Endothelial cell (in vitro differentiated cells): ENCODE results near the gene SP3. TPM values are rescaled to one million over a fixed set of nuclear protein-coding genes. Genes with fewer than 3 reads are reported as not detected.

Source experiments
- DNase-seq: peaks from one replicate; pipeline ENCODE4 v3.0.0; 2021; ENCODE audit warnings: low spot score
- H3K27ac Mint-ChIP-seq: one replicate; pipeline ENCODE4 v1.8.0; 2021; ENCODE audit warnings: mixed read lengths, inconsistent platforms; ENCODE audit not compliant: unreplicated experiment
- H3K27me3 Mint-ChIP-seq: one replicate; pipeline ENCODE4 v1.8.0; 2021; ENCODE audit warnings: mild to moderate bottlenecking, moderate library complexity, mixed read lengths, inconsistent platforms; ENCODE audit not compliant: unreplicated experiment
- H3K36me3 Mint-ChIP-seq: one replicate; pipeline ENCODE4 v1.8.0; 2021; ENCODE audit warnings: mild to moderate bottlenecking, low read depth, mixed read lengths, inconsistent platforms; ENCODE audit not compliant: unreplicated experiment
- H3K4me1 Mint-ChIP-seq: one replicate; pipeline ENCODE4 v1.8.0; 2021; ENCODE audit warnings: mild to moderate bottlenecking, mixed read lengths, inconsistent platforms; ENCODE audit not compliant: unreplicated experiment
- H3K4me3 Mint-ChIP-seq: one replicate; pipeline ENCODE4 v1.8.0; 2021; ENCODE audit warnings: mild to moderate bottlenecking, mixed read lengths, inconsistent platforms; ENCODE audit not compliant: unreplicated experiment
- H3K9me3 Mint-ChIP-seq: one replicate; pipeline ENCODE4 v1.8.0; 2021; ENCODE audit warnings: mixed read lengths, inconsistent platforms; ENCODE audit not compliant: unreplicated experiment
- total RNA-seq: library from RNA; stranded (reverse); fragmentation: NEBNext Ultra II Directional; extraction: Animal tissue kit (Norgen Biotek cat#: 25700); gene quantifications from one replicate; pipeline ENCODE4 v1.2.1, GENCODE V29; 2021; ENCODE audit not compliant: unreplicated experiment
- TF ChIP-seq, protein P1 (sequence below): fragments of 200-600 bp; sonication (generic); IDR thresholded peaks from one replicate; pipeline ENCODE4 v1.5.0; 2021; ENCODE audit warnings: antibody characterized with exemption; ENCODE audit not compliant: unreplicated experiment

SP3 gene
- total RNA-seq, 1 donor from 2014 or later = 76.2 TPM

DNA sequence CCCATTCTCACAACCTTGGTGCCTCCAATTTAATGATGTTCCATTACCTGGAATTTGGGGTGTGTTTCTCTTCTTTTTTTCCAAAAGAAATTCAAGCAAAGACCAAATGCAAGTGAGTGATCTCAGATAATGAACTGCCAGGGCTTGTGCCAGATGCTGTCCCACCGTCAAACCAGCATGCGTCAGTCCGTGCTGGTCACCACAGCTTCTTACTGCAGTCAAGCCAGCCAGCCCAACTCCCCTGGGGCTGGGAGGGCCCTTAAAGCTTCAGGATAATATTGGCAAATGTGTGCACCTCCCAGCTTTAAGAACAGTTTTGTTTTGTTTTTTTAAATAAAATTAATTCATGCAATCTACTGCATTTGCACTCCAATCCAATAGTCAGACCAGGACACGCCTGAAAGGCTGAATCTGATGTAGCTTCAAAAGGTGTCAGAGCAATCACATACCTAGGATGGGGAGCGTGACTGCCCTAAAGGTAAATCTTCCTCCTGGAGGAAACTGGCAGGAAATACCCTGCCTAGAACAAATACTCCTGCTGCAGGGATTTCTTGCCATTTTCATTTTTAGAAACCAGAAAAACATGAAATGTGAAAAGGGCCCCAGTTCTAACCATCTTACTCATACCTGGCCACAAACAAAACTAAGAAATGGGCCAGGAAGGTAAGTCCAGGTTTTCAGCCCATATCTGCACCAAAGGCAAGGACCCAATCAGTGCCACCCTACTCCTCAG is 26.8 kb upstream of the SP3 start:
- no peak for DNase-seq
- H3K36me3 Mint-ChIP-seq = peaks cover 5% of the 10 kb centered on the region
- no peak overlapping the region for H3K4me3 Mint-ChIP-seq
- H3K4me1 Mint-ChIP-seq = peaks cover 16% of the 10 kb centered on the region
- no peaks in the 10 kb centered on the region for H3K27me3 Mint-ChIP-seq
- H3K9me3 Mint-ChIP-seq = no peaks in the 10 kb centered on the region
- no peak overlapping the region for H3K27ac Mint-ChIP-seq
- TF ChIP-seq, protein P1, sequence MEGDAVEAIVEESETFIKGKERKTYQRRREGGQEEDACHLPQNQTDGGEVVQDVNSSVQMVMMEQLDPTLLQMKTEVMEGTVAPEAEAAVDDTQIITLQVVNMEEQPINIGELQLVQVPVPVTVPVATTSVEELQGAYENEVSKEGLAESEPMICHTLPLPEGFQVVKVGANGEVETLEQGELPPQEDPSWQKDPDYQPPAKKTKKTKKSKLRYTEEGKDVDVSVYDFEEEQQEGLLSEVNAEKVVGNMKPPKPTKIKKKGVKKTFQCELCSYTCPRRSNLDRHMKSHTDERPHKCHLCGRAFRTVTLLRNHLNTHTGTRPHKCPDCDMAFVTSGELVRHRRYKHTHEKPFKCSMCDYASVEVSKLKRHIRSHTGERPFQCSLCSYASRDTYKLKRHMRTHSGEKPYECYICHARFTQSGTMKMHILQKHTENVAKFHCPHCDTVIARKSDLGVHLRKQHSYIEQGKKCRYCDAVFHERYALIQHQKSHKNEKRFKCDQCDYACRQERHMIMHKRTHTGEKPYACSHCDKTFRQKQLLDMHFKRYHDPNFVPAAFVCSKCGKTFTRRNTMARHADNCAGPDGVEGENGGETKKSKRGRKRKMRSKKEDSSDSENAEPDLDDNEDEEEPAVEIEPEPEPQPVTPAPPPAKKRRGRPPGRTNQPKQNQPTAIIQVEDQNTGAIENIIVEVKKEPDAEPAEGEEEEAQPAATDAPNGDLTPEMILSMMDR = no peak

DNA sequence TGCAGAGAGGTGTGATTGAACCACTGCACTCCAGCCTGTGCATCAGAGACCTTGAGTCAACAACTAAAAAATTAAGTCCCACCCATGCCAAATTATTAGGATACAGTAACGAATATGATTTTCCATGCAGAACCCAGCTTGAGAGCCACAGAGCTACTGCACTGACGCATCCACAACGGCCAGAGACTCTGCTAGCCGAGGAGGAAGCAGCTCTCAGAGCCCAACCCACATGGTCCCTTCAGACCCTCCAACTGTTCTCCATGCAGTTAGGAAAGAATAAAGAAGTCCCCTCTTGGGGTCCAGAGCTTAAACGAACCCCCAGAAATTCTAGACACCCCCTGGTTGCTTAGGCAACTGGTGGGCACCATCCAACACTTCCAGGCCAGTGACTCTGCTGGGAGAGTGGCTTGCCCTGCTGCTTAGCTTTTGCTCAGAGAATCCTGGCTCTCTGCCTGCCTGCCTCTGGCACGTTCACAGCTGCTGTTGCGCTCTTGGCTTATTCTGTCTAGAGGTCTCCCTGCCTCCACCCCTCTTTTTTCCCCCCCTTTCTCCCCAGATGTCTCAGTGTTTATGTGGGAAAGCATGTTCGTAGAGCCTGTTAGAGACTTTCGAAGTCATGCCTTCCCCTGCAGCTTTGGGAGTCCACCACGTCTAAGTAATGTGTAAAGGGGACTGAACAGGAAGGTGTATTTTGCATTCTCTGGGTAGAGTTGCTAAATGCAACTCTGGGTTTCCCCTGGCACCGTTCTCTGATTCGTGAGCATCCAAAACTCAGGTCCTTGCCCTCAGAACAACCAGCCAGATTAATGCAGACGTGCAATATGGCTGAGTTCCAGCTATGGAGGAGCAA is 26.0 kb upstream of the SP3 start:
- TF ChIP-seq, protein P1 = no peak
- no peak overlapping the region for H3K4me3 Mint-ChIP-seq
- H3K27ac Mint-ChIP-seq = no peak overlapping the region
- peaks cover 16% of the 10 kb centered on the region for H3K4me1 Mint-ChIP-seq
- no peaks in the 10 kb centered on the region for H3K9me3 Mint-ChIP-seq
- H3K36me3 Mint-ChIP-seq = peaks cover 5% of the 10 kb centered on the region
- H3K27me3 Mint-ChIP-seq = no peaks in the 10 kb centered on the region
- DNase-seq = no peak

DNA sequence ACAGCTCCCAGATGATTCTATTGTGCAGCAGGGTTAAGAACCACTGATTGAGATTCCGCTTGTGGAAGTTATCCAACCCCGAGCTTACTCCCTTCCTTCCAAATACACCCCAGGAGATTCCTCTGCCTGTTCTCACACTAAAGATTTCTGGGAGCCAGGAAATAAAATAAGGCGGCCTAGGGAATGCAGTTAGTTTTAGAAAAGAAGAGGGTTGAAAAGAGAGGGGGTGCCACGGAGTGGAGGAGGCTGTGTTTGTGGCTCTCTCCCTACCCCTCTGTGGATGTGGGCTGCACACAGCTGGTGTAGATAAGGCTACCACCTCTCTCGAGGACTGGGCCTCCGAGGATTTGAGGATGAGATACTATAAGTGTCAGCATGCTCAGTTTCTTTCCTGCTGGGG is 25.1 kb upstream of the SP3 start:
- peaks cover 5% of the 10 kb centered on the region for H3K36me3 Mint-ChIP-seq
- peaks cover 16% of the 10 kb centered on the region for H3K4me1 Mint-ChIP-seq
- DNase-seq = no peak
- TF ChIP-seq, protein P1 = no peak
- H3K9me3 Mint-ChIP-seq = no peaks in the 10 kb centered on the region
- no peak overlapping the region for H3K27ac Mint-ChIP-seq
- no peak overlapping the region for H3K4me3 Mint-ChIP-seq
- no peaks in the 10 kb centered on the region for H3K27me3 Mint-ChIP-seq

DNA sequence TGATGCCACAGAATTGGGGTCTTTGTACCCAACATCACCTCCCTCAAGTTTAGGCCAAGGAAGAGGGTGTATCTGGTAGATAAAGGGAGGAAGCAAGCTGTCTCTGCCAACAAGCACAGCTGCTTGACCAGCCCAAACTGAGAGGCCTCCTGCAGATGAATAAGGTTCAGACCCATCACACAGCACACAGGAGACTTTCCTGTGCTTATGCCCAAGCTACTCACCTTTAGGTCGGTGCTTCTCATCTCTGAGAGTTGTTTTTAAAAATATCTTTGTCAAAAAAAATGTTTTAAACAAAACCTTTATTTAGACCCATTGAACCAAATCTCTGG is 24.7 kb upstream of the SP3 start:
- no peak for DNase-seq
- Mint-ChIP-seq H3K4me1 (peaks cover 16% of the 10 kb centered on the region), H3K27me3 (no peaks in the 10 kb centered on the region), H3K9me3 (no peaks in the 10 kb centered on the region), H3K36me3 (peaks cover 5% of the 10 kb centered on the region), H3K4me3 (no peak overlapping the region), H3K27ac (no peak overlapping the region)
- TF ChIP-seq, protein P1 = no peak
